C4-2B (cell line): ENCODE measurements around the gene GEMIN8.

Experiments used
- ZFX ChIP-seq: fragments of 450-650 bp; IDR thresholded peaks from 2 replicates; pipeline ENCODE4 v1.6.1; 2017
- TF ChIP-seq, protein P1 (sequence below): fragments of 450-650 bp; conservative IDR thresholded peaks from 2 replicates; pipeline ENCODE4 v1.5.1; 2017; ENCODE audit warnings: mild to moderate bottlenecking

DNA sequence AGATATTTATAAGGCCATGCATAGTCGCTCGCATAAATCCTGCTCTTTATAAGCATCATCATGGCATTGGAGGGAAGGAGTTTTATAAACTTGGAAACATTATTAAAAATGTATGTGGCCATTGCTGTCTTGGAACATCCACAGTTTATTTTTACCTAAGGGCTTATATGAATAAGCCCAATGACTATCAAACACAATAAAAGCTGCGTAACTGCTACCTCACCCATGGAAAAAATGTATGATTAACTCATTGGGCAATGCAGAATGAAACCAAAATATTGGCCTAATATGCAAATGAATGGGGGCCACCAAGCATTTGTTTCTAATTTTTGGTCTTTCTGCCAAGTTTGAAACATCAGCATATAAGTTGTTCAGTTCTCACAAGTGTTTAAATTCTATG lies 19.1 kb downstream of the GEMIN8 start:
- TF ChIP-seq, protein P1, sequence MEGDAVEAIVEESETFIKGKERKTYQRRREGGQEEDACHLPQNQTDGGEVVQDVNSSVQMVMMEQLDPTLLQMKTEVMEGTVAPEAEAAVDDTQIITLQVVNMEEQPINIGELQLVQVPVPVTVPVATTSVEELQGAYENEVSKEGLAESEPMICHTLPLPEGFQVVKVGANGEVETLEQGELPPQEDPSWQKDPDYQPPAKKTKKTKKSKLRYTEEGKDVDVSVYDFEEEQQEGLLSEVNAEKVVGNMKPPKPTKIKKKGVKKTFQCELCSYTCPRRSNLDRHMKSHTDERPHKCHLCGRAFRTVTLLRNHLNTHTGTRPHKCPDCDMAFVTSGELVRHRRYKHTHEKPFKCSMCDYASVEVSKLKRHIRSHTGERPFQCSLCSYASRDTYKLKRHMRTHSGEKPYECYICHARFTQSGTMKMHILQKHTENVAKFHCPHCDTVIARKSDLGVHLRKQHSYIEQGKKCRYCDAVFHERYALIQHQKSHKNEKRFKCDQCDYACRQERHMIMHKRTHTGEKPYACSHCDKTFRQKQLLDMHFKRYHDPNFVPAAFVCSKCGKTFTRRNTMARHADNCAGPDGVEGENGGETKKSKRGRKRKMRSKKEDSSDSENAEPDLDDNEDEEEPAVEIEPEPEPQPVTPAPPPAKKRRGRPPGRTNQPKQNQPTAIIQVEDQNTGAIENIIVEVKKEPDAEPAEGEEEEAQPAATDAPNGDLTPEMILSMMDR: no peak
- no peak for TF ChIP-seq ZFX
